ENCODE measurements around the gene OCSTAMP.

The OCSTAMP gene

DNA sequence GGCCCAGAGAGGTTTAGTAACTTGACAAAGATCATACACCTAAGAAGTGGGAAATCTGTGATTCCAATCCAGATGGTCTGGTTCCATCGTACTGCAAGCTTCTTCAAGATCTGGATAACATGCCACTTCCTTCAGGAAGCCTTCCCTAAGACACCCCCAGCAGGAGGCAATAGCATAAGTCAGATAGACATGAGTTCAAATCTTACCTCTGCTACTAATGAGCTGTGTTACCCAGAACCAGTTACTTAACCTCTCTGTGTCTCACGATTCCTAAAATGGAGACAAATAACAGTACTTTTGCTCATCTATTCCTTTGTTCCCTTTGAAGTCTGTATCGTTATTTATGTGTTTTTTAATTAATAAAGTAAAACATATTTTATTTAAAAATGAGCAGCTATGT, 22.3 kb upstream of the OCSTAMP start:
- TF ChIP-seq ZFX (IDR thresholded peaks at IDR 0.05) (no peak), CTCF (conservative IDR thresholded peaks at IDR 0.05) (no peak)
- no peak overlapping the region for H3K27ac ChIP-seq

DNA sequence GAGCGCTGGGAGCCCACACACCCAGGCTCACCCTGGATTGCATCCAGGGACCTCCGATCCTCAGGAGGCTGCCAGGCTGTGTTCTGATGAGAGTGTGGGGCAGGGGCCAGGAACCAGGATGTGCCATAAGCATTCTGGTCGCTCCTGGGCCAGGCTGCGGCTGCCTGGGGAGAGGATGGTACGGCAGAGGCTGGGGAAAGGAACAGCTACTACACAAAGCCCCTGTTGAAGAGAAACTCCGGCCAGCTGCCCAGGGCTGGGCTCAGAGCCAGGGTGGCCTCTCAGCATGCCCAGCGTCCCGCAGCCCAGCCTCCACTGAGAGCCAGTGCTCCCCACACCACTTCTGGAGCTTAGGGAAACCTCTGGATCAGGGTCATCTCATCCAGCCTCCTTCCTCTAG, 21.7 kb upstream of the OCSTAMP start:
- H3K27ac ChIP-seq, result no peak overlapping the region
- TF ChIP-seq ZFX (IDR thresholded peaks at IDR 0.05) (no peak), CTCF (conservative IDR thresholded peaks at IDR 0.05) (no peak)

DNA sequence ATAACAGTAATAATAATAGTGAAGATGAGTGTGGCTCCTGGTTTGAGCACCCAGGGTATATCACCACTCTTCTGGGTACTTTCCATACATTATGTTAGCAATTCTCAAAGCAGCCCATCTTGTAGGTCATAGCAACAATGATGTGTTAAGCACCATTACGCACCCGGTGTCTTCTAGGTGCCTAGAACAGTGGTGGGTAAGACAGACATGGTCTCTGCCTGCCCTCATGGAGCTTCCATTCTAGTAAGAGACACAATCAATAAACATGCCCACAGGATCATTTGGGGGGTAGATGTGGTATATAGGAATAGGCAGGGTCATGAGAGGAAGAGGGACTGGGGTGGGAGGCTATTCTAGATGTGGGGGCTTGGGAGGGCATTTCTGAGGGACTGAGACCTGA, 21.0 kb upstream of the OCSTAMP start:
- no peak overlapping the region for H3K27ac ChIP-seq
- TF ChIP-seq CTCF (conservative IDR thresholded peaks at IDR 0.05) (no peak), ZFX (IDR thresholded peaks at IDR 0.05) (no peak)

DNA sequence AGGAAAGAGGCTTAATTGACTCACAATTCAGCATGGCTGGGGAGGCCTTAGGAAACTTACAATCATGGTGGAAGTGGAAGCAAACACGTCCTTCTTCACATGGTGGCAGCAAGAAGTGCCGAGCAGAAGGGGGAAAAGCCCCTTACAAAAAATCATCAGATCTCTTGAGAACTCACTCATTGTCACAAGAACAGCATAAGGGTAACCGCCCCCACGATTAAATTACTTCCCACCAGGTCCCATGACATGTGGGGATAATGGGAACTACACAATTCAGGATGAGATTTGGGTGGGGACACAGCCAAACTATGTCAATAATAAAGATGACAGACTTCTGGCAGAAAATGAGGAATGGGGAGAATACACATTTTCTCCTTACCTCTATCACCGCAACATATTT, 20.5 kb upstream of the OCSTAMP start:
- H3K27ac ChIP-seq, result no peak overlapping the region
- no peak for TF ChIP-seq CTCF (conservative IDR thresholded peaks at IDR 0.05)
- TF ChIP-seq ZFX (IDR thresholded peaks at IDR 0.05), result no peak

DNA sequence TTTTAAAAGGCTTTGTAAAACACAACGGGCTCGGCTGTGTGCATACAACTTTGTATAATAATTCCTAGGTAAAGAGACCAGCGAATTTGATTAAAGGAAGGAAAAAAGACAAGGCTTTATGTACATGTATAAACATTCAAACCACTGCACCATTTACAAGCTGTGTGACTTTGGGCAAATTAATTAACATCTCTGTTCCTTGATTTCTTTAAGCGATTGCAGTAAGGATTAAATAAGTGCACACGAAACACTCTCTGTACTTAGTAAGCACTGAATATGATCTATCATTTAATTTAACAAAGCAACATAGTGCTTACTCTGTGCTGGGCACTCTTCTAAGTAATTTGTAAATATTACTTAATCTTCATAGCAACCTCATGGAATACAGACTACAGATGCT, 19.5 kb upstream of the OCSTAMP start:
- TF ChIP-seq CTCF (conservative IDR thresholded peaks at IDR 0.05) (no peak), ZFX (IDR thresholded peaks at IDR 0.05) (no peak)
- no peak overlapping the region for H3K27ac ChIP-seq

- H3K27ac ChIP-seq, result no peak overlapping the region
- TF ChIP-seq ZFX (IDR thresholded peaks at IDR 0.05), result no peak
- TF ChIP-seq CTCF (conservative IDR thresholded peaks at IDR 0.05), result no peak
Observed at GRCh38 chr20:46568570-46569129, 18.2 kb upstream of the OCSTAMP start.

GRCh38 chr20:46566125-46566524, 15.7 kb upstream of the OCSTAMP start:
- H3K27ac ChIP-seq, result no peak overlapping the region
- TF ChIP-seq CTCF (conservative IDR thresholded peaks at IDR 0.05), result no peak
- TF ChIP-seq ZFX (IDR thresholded peaks at IDR 0.05), result no peak
